HG03571 (cell line): ENCODE results near the gene TSPAN15.
"Not testable (repeated sequence)": the region's sequence is repeated elsewhere in the genome, so short reads cannot be mapped to it uniquely, and the experiment has no call there.

ENCODE experiments used
- ATAC-seq: cut with Tn5 transposase; IDR thresholded peaks from one replicate; pipeline ENCODE4 v1.9.1; 2021; ENCODE audit not compliant: unreplicated experiment

The TSPAN15 gene

GRCh38 chr10:69445041-69445440, 6.2 kb upstream of the TSPAN15 start:
- no peak for ATAC-seq

GRCh38 chr10:69446229-69446628, 5.0 kb upstream of the TSPAN15 start:
- no peak for ATAC-seq

- no peak for ATAC-seq
Observed at GRCh38 chr10:69446650-69447151, 4.6 kb upstream of the TSPAN15 start.

- no peak for ATAC-seq
Observed at GRCh38 chr10:69449841-69450240, 1.4 kb upstream of the TSPAN15 start.

GRCh38 chr10:69450395-69450794, 870 bp upstream of the TSPAN15 start:
- not testable (repeated sequence) for ATAC-seq

GRCh38 chr10:69451784-69452251, 553 bp downstream of the TSPAN15 start:
- no peak for ATAC-seq

GRCh38 chr10:69452676-69453415, 1.6 kb downstream of the TSPAN15 start:
- ATAC-seq = no peak

GRCh38 chr10:69453795-69454194, 2.5 kb downstream of the TSPAN15 start:
- no peak for ATAC-seq

GRCh38 chr10:69455006-69455763, 3.9 kb downstream of the TSPAN15 start:
- ATAC-seq = no peak

GRCh38 chr10:69456880-69457693, 5.8 kb downstream of the TSPAN15 start:
- ATAC-seq = no peak

GRCh38 chr10:69457771-69458237, 6.5 kb downstream of the TSPAN15 start:
- ATAC-seq = no peak

- no peak for ATAC-seq
Observed at GRCh38 chr10:69458430-69459100, 7.3 kb downstream of the TSPAN15 start.

GRCh38 chr10:69459101-69459790, 8.0 kb downstream of the TSPAN15 start:
- no peak for ATAC-seq

- no peak for ATAC-seq
Observed at GRCh38 chr10:69459893-69460575, 8.8 kb downstream of the TSPAN15 start.

- ATAC-seq = no peak
Observed at GRCh38 chr10:69460576-69461242, 9.4 kb downstream of the TSPAN15 start.

GRCh38 chr10:69461243-69462025, 10.2 kb downstream of the TSPAN15 start:
- no peak for ATAC-seq

- no peak for ATAC-seq
Observed at GRCh38 chr10:69463886-69464285, 12.6 kb downstream of the TSPAN15 start.

GRCh38 chr10:69464401-69464800, 13.1 kb downstream of the TSPAN15 start:
- no peak for ATAC-seq
